ENCODE measurements around the gene SSPN.

GRCh38 chr12:26198742-26199141, 3.4 kb downstream of the SSPN start:
- TF ChIP-seq POLR2A (IDR thresholded peaks at IDR 0.05) = no peak
- TF ChIP-seq CTCF (IDR thresholded peaks at IDR 0.05) = no peak
